CD4-positive, alpha-beta T cell (primary cell): ENCODE results near the gene MCTP2. TPM values are rescaled to one million over a fixed set of nuclear protein-coding genes. Genes with fewer than 3 reads are reported as not detected.

Source experiments
- ATAC-seq: fragments of 200-7000 bp; cut with Tn5 transposase; one replicate; pipeline ENCODE4 v1.10.0; 2022; ENCODE audit warnings: mild to moderate bottlenecking; ENCODE audit not compliant: poor library complexity
- CTCF ChIA-PET: fragments of 350-600 bp; sonication (Branson Sonifier 250); formaldehyde crosslinking; loops from one replicate; lab custom pipeline; 2021; ENCODE audit warnings: antibody characterized with exemption, inconsistent platforms; lab: Charles Lee
- POLR2A ChIA-PET: fragments of 350-600 bp; sonication (Branson Sonifier 250); formaldehyde crosslinking; loops from one replicate; lab custom pipeline; 2021; ENCODE audit warnings: antibody characterized with exemption, inconsistent platforms; lab: Charles Lee
- DNase-seq, 14 experiments: peaks; one replicate each; pipeline ENCODE4 v3.0.0-alpha.2; 2013 to 2020; ENCODE audit warnings: mixed read lengths in 2 of 14
- H3K27ac ChIP-seq, 2 donors: one replicate each; pipeline versions ENCODE4 v1.5.1 to v1.7.0; 2013; ENCODE audit warnings: low read length in 2 of 2, low read depth in 1 of 2, mild to moderate bottlenecking in 1 of 2
- H3K27me3 ChIP-seq, 2 experiments: 1 replicate in 1 of 2; 2 replicates in 1 of 2; pipeline versions ENCODE4 v1.6.1 to v1.7.0; 2013; ENCODE audit warnings: low read length in 2 of 2, control low read depth in 1 of 2, mild to moderate bottlenecking in 1 of 2, moderate library complexity in 1 of 2; ENCODE audit not compliant: insufficient read depth in 2 of 2, control insufficient read depth in 1 of 2
- H3K36me3 ChIP-seq: one replicate; pipeline ENCODE4 v1.6.1; 2013; ENCODE audit warnings: low read length, control low read depth; ENCODE audit not compliant: insufficient read depth
- H3K4me1 ChIP-seq: one replicate; pipeline ENCODE4 v1.6.1; 2013; ENCODE audit warnings: low read length, control low read depth; ENCODE audit not compliant: insufficient read depth
- H3K4me3 ChIP-seq: one replicate; pipeline ENCODE4 v1.5.1; 2013; ENCODE audit warnings: mild to moderate bottlenecking, low read length, moderate library complexity
- H3K9me3 ChIP-seq, 2 experiments: 1 replicate in 1 of 2; 2 replicates in 1 of 2; pipeline versions ENCODE4 v1.6.1 to v1.7.0; 2013; ENCODE audit warnings: low read length in 2 of 2, mild to moderate bottlenecking in 2 of 2, control low read depth in 1 of 2, moderate library complexity in 1 of 2; ENCODE audit not compliant: control insufficient read depth in 1 of 2, insufficient read depth in 1 of 2
- H3K27ac Mint-ChIP-seq: one replicate; pipeline ENCODE4 v1.8.0; 2020; ENCODE audit warnings: mixed read lengths
- H3K27me3 Mint-ChIP-seq: one replicate; pipeline ENCODE4 v1.8.0; 2021; ENCODE audit warnings: mixed read lengths
- H3K36me3 Mint-ChIP-seq: one replicate; pipeline ENCODE4 v1.8.0; 2021; ENCODE audit warnings: low read depth, mixed read lengths
- H3K4me1 Mint-ChIP-seq: one replicate; pipeline ENCODE4 v1.8.0; 2021; ENCODE audit warnings: low read depth, mixed read lengths
- H3K4me3 Mint-ChIP-seq: one replicate; pipeline ENCODE4 v1.8.0; 2020; ENCODE audit warnings: mild to moderate bottlenecking, mixed read lengths
- H3K9me3 Mint-ChIP-seq: one replicate; pipeline ENCODE4 v1.8.0; 2020; ENCODE audit warnings: mixed read lengths
- intact Hi-C, 2 experiments: fragments of 100-400 bp; cut with DNase I in 1 of 2; cut with micrococcal nuclease in 1 of 2; formaldehyde crosslinking; loops; one replicate each; pipeline versions ENCODE4 v1.15.1 to v1.9.0; 2023 to 2025; cut with DNase I, micrococcal nuclease
- total RNA-seq, 174 experiments: library from RNA in 2 of 174; stranded (reverse) in 2 of 174; gene quantifications; one replicate each; pipeline ENCODE4 v1.2.3 and lab custom pipeline; 2021 to 2026
- TF ChIP-seq, protein P1 (sequence below): fragments of 200-600 bp; IDR thresholded peaks from one replicate; pipeline ENCODE4 v1.8.0; 2022; ENCODE audit warnings: antibody characterized with exemption, mild to moderate bottlenecking

Gene MCTP2
- total RNA-seq, 2 experiments from 2014 or later, result 8.0 to 10.8 TPM

DNA sequence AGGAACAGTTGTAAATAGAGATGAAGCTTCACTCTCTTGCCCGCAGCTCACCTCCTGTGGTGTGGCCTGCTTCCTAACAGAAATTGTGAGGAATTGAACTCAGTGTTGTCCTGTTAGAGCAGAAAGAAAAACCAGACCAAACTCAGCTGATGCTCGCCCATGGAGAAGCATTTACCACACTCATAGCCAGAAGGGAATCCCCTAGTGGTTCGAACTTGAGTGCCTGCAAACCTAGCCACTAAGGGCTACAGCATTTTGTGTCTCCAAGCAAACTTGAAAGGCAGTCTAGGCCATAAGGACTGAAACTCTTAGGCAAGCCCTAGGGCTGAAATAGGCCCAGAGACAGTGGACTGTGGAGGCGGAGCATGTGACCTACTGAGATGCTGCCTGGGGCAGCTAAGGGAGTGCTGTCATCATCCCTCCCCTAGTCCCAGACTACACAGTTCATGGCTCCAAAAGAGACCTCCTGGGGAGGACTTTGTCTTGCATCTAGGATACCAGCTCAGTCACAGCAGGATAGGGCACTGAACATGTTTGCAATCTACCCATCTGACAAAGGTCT is 44.5 kb upstream of the MCTP2 start:
- Mint-ChIP-seq H3K4me1 (no peaks in the 10 kb centered on the region), H3K27ac (no peak overlapping the region), H3K36me3 (no peaks in the 10 kb centered on the region), H3K4me3 (no peak overlapping the region), H3K9me3 (no peaks in the 10 kb centered on the region), H3K27me3 (no peaks in the 10 kb centered on the region)
- CTCF ChIA-PET, result no interaction called here
- Histone ChIP-seq H3K4me1 (no peaks in the 10 kb centered on the region), H3K9me3 (no peaks in the 10 kb centered on the region), H3K27ac (no peak overlapping the region), H3K27me3 (no peaks in the 10 kb centered on the region), H3K36me3 (no peaks in the 10 kb centered on the region), H3K4me3 (no peak overlapping the region)
- ATAC-seq (no peak), DNase-seq (no peak)
- POLR2A ChIA-PET, result no interaction called here
- TF ChIP-seq, protein P1, sequence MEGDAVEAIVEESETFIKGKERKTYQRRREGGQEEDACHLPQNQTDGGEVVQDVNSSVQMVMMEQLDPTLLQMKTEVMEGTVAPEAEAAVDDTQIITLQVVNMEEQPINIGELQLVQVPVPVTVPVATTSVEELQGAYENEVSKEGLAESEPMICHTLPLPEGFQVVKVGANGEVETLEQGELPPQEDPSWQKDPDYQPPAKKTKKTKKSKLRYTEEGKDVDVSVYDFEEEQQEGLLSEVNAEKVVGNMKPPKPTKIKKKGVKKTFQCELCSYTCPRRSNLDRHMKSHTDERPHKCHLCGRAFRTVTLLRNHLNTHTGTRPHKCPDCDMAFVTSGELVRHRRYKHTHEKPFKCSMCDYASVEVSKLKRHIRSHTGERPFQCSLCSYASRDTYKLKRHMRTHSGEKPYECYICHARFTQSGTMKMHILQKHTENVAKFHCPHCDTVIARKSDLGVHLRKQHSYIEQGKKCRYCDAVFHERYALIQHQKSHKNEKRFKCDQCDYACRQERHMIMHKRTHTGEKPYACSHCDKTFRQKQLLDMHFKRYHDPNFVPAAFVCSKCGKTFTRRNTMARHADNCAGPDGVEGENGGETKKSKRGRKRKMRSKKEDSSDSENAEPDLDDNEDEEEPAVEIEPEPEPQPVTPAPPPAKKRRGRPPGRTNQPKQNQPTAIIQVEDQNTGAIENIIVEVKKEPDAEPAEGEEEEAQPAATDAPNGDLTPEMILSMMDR, result no peak
- intact Hi-C loops, result no loop called here

DNA sequence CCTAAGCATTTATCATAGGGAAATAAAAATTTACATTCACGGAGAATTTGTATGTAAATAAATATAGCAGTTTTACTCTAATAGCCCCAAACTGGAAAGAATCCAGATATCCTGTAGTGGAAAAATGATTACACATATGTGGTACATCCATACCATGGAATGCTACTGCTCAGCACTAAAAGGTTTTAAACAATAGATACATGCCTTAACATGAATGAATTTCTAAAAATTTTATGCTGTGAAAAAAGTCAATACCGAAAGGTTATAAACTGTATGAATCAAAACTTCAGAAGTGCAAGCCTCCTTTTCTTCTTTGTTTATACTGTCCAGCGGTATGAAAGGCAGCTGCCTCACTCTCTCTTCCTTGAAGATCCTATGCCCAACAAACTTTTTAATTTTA is 37.5 kb upstream of the MCTP2 start:
- H3K27ac Mint-ChIP-seq, result no peak overlapping the region
- DNase-seq (no peak), ATAC-seq (no peak)
- intact Hi-C loops, result no loop called here
- Histone ChIP-seq H3K9me3 (no peaks in the 10 kb centered on the region), H3K4me3 (no peak overlapping the region), H3K4me1 (no peaks in the 10 kb centered on the region), H3K27ac (no peak overlapping the region), H3K36me3 (no peaks in the 10 kb centered on the region), H3K27me3 (no peaks in the 10 kb centered on the region)
- H3K27me3 Mint-ChIP-seq, result no peaks in the 10 kb centered on the region
- no peaks in the 10 kb centered on the region for H3K36me3 Mint-ChIP-seq
- H3K4me3 Mint-ChIP-seq, result no peak overlapping the region
- no peaks in the 10 kb centered on the region for H3K4me1 Mint-ChIP-seq
- TF ChIP-seq, protein P1, result no peak
- ChIA-PET CTCF (no interaction called here), POLR2A (no interaction called here)
- no peaks in the 10 kb centered on the region for H3K9me3 Mint-ChIP-seq

DNA sequence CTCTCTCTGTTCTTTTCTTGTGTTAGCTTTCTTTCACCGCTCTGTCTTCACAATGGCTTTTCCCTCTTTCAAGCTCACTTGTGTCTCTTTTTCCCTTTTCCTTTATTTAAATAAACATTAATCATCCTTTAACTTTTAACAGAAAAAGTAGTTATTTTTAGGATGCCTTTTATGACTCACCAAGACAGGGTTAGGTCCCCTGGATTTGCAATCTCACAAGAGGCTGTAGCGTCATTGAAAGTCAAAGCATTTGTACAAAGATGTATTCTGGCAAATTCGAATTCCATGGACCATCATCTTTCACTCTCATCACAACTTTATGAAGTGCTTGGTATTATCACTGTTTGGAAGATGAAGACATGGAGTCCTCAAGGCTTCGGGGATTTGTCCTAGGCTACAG is 34.8 kb upstream of the MCTP2 start:
- no peak for ATAC-seq
- ChIA-PET POLR2A (no interaction called here), CTCF (no interaction called here)
- Mint-ChIP-seq H3K27me3 (no peaks in the 10 kb centered on the region), H3K9me3 (no peaks in the 10 kb centered on the region), H3K4me1 (no peaks in the 10 kb centered on the region), H3K4me3 (no peak overlapping the region), H3K36me3 (no peaks in the 10 kb centered on the region), H3K27ac (no peak overlapping the region)
- H3K27me3 ChIP-seq, result no peaks in the 10 kb centered on the region
- H3K4me1 ChIP-seq, result no peaks in the 10 kb centered on the region
- no peak overlapping the region for H3K4me3 ChIP-seq
- intact Hi-C loops, result no loop called here
- H3K36me3 ChIP-seq, result no peaks in the 10 kb centered on the region
- no peaks in the 10 kb centered on the region for H3K9me3 ChIP-seq
- DNase-seq, result no peak
- H3K27ac ChIP-seq, result no peak overlapping the region
- TF ChIP-seq, protein P1, result no peak
